Progenitor cell of endocrine pancreas (in vitro differentiated cells): ENCODE results near the gene TGFB2. TPM values are rescaled to one million over a fixed set of nuclear protein-coding genes. Genes with fewer than 3 reads are reported as not detected.
A peak's percentile ranks its signal among the peaks of the same experiment; 100 is the strongest.

ENCODE experiments used
- DNase-seq: peaks from one replicate; pipeline ENCODE4 v3.0.0; 2021; ENCODE audit warnings: low spot score; ENCODE audit not compliant: unreplicated experiment
- H3K27ac Mint-ChIP-seq: 2 replicates; pipeline ENCODE4 v1.8.0; 2021; ENCODE audit warnings: mild to moderate bottlenecking, moderate library complexity, mixed read lengths
- H3K27me3 Mint-ChIP-seq: 2 replicates; pipeline ENCODE4 v1.8.0; 2021; ENCODE audit warnings: mixed read lengths
- H3K36me3 Mint-ChIP-seq: 2 replicates; pipeline ENCODE4 v1.8.0; 2022; ENCODE audit warnings: mixed read lengths; ENCODE audit not compliant: insufficient read depth
- H3K4me1 Mint-ChIP-seq: 2 replicates; pipeline ENCODE4 v1.8.0; 2021; ENCODE audit warnings: low read depth, mixed read lengths
- H3K4me3 Mint-ChIP-seq: 2 replicates; pipeline ENCODE4 v1.8.0; 2021; ENCODE audit warnings: low read depth, mild to moderate bottlenecking, moderate library complexity, mixed read lengths
- H3K9me3 Mint-ChIP-seq: 2 replicates; pipeline ENCODE4 v1.8.0; 2021; ENCODE audit warnings: low read depth, mixed read lengths
- CTCF ChIP-seq: fragments of 200-600 bp; sonication (generic); IDR thresholded peaks from one replicate; pipeline ENCODE4 v1.5.0; 2021; ENCODE audit warnings: antibody characterized with exemption, mild to moderate bottlenecking; ENCODE audit not compliant: unreplicated experiment
- long read RNA-seq: library from polyadenylated mRNA; unstranded; transcript quantifications from one replicate; pipeline ENCODE4 v2.0.0, GENCODE V29; 2020
- total RNA-seq: library from RNA; stranded (reverse); gene quantifications from 2 replicates; pipeline ENCODE4 v1.2.1, GENCODE V29; 2021

The TGFB2 gene
- total RNA-seq, result 26.4 and 27.9 TPM in 2 replicates
- long read RNA-seq, full-length matches to known transcripts, result 47 of 59 reads
- long read RNA-seq, partial matches to known transcripts, result 5 of 59 reads
- long read RNA-seq, other reads (novel, unspliced or antisense), result 7 of 59 reads

GRCh38 chr1:218344814-218345672, at the start of gene TGFB2:
Gene TGFB2 (plus strand): TSS chr1:218345336. CDS start chr1:218346702, 1,366 bp downstream.
- Mint-ChIP-seq H3K27me3 (no peaks in the 10 kb centered on the region), H3K36me3 (no peaks in the 10 kb centered on the region), H3K4me1 (peaks cover 27% of the 10 kb centered on the region), H3K9me3 (no peaks in the 10 kb centered on the region), H3K4me3 (no peak within 1 kb of the TSS), H3K27ac (peak within 1 kb of the TSS; percentile 90)
- no peak for TF ChIP-seq CTCF
- DNase-seq, result no peak

DNA sequence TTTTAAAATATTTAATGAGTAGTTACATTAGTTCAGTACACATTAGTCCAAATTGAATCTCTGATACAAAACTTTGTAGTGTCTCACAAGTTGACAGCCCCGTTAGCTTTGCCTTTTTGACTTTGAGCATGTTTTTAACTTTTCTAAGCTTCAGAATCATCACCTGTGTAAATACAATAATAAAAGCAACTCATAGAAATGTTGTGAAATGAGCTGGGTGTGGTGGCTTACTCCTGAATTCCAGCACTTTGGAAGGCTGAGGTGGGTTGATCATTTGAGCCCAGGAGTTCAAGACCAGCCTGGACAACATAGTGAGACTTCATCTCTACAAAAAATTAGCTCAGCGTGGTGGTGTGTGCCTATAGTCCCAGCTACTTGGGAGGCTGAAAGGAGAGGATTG, 49.0 kb upstream of the TGFB2 start:
- no peak overlapping the region for H3K4me3 Mint-ChIP-seq
- H3K27ac Mint-ChIP-seq, result no peak overlapping the region
- no peaks in the 10 kb centered on the region for H3K36me3 Mint-ChIP-seq
- H3K4me1 Mint-ChIP-seq, result peaks cover 20% of the 10 kb centered on the region
- H3K27me3 Mint-ChIP-seq, result no peaks in the 10 kb centered on the region
- H3K9me3 Mint-ChIP-seq, result no peaks in the 10 kb centered on the region
- TF ChIP-seq CTCF, result no peak
- no peak for DNase-seq

DNA sequence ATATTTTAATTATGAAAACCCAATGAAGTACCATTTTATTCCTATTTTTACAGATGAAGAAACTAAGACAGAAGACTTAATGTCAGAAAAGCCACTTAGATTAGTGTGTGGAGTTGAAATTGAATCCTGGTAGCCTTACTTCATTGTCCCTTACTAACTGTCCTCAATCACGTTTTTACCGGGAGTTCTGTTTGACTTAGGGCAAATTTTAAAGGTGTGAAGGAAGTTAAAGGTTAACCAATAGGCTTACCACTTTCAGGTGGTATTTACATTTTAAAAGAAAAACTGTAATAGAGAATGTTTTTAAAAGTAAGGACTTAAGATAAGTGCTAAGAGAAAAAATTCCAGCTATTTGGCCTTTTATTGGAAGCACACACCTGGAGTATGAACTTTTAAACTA, 47.7 kb upstream of the TGFB2 start:
- TF ChIP-seq CTCF, result no peak
- H3K27ac Mint-ChIP-seq, result no peak overlapping the region
- H3K4me3 Mint-ChIP-seq, result no peak overlapping the region
- no peaks in the 10 kb centered on the region for H3K36me3 Mint-ChIP-seq
- no peaks in the 10 kb centered on the region for H3K9me3 Mint-ChIP-seq
- no peaks in the 10 kb centered on the region for H3K27me3 Mint-ChIP-seq
- no peak for DNase-seq
- H3K4me1 Mint-ChIP-seq, result peaks cover 29% of the 10 kb centered on the region

GRCh38 chr1:218297867-218298266, 47.3 kb upstream of the TGFB2 start:
- Mint-ChIP-seq H3K36me3 (no peaks in the 10 kb centered on the region), H3K9me3 (no peaks in the 10 kb centered on the region), H3K4me3 (no peak overlapping the region), H3K4me1 (peaks cover 32% of the 10 kb centered on the region), H3K27me3 (no peaks in the 10 kb centered on the region), H3K27ac (no peak overlapping the region)
- DNase-seq, result no peak
- TF ChIP-seq CTCF, result no peak

DNA sequence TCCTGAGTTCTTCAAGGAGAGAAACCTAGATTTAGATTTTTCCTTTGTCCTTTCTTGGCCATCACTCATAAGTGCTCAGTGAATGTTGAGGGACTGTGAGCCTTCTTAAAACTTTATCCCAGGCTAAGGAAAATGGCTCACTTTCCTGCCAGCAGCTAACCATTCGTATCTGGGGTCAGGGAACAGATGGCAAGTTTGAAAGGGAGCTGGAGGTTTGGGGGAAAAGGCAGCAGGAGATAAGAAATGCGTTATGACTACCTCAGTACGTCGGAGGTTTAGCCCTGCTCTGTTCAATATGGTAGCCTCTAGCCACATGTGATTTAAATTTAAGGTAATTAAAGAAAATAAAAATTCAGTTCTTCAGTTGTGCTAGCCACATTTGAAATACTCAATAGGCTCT, 46.7 kb upstream of the TGFB2 start:
- H3K9me3 Mint-ChIP-seq, result no peaks in the 10 kb centered on the region
- H3K27ac Mint-ChIP-seq, result no peak overlapping the region

More for the DNA sequence above, 46.7 kb upstream of the TGFB2 start:
- Mint-ChIP-seq H3K36me3 (no peaks in the 10 kb centered on the region), H3K4me1 (peaks cover 36% of the 10 kb centered on the region), H3K4me3 (no peak overlapping the region), H3K27me3 (no peaks in the 10 kb centered on the region)
- DNase-seq, result no peak
- TF ChIP-seq CTCF, result no peak
